Thyroid gland (tissue), 4 donors: ENCODE results near the gene RNU6-8.

ENCODE experiments used
- CTCF ChIP-seq, 6 experiments: fragments of 200-600 bp in 3 of 6; fragments of 450-650 bp in 3 of 6; sonication (generic) in 3 of 6; IDR thresholded peaks; one replicate each; pipeline ENCODE4 v1.5.1; 2016 to 2019; ENCODE audit warnings: antibody characterized with exemption in 6 of 6, mild to moderate bottlenecking in 2 of 6, inconsistent platforms in 1 of 6, moderate library complexity in 1 of 6
- POLR2A ChIP-seq, 2 donors: fragments of 450-650 bp; IDR thresholded peaks; one replicate each; pipeline ENCODE4 v1.6.1; 2017; ENCODE audit warnings: antibody characterized with exemption in 2 of 2, mild to moderate bottlenecking in 2 of 2, moderate library complexity in 1 of 2

- no peak for TF ChIP-seq CTCF (IDR thresholded peaks at IDR 0.05)
- no peak for TF ChIP-seq POLR2A (IDR thresholded peaks at IDR 0.05)
These were observed 27.7 kb upstream of the RNU6-8 start for GRCh38 chr14:32230695-32231280.
